ENCODE data around the gene ATG2B. TPM values are rescaled to one million over a fixed set of nuclear protein-coding genes. Genes with fewer than 3 reads are reported as not detected.

Gene ATG2B, protein sequence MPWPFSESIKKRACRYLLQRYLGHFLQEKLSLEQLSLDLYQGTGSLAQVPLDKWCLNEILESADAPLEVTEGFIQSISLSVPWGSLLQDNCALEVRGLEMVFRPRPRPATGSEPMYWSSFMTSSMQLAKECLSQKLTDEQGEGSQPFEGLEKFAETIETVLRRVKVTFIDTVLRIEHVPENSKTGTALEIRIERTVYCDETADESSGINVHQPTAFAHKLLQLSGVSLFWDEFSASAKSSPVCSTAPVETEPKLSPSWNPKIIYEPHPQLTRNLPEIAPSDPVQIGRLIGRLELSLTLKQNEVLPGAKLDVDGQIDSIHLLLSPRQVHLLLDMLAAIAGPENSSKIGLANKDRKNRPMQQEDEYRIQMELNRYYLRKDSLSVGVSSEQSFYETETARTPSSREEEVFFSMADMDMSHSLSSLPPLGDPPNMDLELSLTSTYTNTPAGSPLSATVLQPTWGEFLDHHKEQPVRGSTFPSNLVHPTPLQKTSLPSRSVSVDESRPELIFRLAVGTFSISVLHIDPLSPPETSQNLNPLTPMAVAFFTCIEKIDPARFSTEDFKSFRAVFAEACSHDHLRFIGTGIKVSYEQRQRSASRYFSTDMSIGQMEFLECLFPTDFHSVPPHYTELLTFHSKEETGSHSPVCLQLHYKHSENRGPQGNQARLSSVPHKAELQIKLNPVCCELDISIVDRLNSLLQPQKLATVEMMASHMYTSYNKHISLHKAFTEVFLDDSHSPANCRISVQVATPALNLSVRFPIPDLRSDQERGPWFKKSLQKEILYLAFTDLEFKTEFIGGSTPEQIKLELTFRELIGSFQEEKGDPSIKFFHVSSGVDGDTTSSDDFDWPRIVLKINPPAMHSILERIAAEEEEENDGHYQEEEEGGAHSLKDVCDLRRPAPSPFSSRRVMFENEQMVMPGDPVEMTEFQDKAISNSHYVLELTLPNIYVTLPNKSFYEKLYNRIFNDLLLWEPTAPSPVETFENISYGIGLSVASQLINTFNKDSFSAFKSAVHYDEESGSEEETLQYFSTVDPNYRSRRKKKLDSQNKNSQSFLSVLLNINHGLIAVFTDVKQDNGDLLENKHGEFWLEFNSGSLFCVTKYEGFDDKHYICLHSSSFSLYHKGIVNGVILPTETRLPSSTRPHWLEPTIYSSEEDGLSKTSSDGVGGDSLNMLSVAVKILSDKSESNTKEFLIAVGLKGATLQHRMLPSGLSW (N-terminal part only)
- 47.8 TPM for polyA plus RNA-seq (ENCODE audit: insufficient read length)
- long read RNA-seq, donor 1, result 0 reads
- long read RNA-seq, donor 2, result 0 reads
- long read RNA-seq, donor 3, result 0 reads
- long read RNA-seq, donor 4, result 0 reads
- long read RNA-seq, donor 5, result 0 reads
- long read RNA-seq, donor 6, result 0 reads
- long read RNA-seq, donor 7, result 0 reads
- long read RNA-seq, donor 8, result 0 reads

DNA sequence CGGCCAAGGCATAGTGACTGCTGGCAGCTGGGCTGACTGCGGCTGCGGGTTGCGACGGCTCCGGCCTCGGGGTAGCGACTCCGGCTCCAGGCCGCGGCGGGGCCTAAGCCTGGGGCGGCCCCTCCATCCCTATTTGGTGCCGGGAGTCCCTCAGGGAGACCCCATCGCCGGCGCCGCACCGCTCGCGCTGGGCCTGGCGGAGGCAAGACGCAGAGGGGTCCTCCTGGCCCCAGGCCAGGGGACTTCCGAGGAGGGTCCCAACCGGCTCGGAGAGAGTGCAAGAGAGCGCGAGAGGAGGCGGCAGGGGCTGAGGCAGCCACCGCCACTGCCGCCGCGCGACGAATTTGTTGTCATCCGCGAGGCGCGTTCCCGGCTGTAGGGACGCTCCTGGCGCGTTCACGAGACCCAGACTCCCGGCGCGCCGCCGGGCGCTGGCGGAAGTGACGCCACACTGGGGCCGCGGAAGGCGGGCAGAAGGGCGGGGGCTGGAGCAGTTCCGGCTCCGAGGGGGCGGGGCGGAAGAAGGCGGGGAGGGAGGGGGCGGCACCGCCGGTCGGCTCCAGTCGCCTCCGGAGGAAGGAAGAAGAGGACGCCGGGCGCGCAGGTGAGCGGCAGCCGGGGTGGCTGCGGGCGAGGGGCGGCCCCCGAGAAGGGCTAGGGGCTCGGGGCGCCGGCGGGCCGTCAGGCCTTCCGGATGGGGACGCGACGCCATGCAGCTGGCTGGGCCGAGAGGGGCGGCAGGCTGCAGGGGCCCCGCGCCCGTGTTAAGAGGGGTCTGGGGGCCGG lies at the start of gene ATG2B, which contains the start of gene GSKIP:
Gene ATG2B (minus strand): TSS at position 377 of the 786 bp plus-strand sequence. CDS start 365 bp downstream, at position 12.
Gene GSKIP (plus strand): TSS at position 562 of the 786 bp plus-strand sequence. CDS start 18,722 bp downstream, outside the sequence.
- peak; percentile 93 for DNase-seq

- DNase-seq, result no peak
These were observed 47.0 kb upstream of the ATG2B start for GRCh38 chr14:96410119-96410518.

GRCh38 chr14:96409701-96410100 lies 46.6 kb upstream of the ATG2B start:
- DNase-seq, result no peak

DNA sequence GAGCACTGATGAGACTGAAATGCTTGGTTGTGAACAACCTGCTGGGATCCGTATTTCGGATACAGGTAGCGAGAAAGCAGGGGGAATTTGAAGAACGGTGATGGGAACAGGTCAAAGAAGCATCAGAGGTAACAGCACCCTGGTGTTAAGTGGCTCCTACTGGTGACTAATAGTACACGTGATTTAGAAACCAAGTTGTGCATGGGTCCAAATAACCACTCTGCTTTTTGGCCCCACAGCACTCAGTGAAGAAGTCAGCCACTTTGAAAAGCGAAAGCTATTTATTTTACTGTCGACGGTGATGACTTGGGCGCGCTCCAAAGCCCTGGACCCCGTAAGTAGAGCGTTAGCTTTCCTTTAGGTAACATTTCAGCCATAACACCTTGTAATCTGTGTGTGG lies 45.5 kb upstream of the ATG2B start:
- no peak for DNase-seq

DNA sequence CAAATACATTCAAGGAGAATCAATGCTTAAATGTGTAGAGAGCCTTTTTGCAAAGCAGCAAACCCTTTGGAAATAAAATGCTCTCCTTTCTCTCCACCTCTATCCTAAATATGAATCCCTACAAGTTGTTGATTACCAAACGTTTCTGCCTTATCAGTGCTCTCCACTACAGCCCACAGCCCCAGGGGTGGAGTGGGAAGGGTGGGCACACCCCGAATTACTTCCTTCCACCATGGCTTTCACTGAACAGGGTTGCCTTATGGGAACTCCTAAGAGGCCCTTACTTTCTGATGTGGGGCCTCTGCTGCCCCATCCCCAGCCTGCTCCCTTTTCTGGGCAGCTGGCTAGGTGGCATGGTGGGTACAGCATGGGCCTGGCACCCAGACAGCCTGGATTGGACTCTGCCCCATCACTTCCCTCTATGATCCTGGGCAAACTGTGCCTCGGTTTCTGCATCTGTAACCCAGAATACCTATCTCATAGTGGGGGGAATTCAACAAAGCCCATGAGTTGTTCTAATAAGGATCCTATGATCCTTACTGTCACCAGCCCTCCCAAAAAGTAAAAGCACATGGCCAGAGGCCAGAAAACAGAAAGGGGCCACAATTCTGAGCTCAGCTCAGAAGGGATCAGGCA lies 44.9 kb upstream of the ATG2B start:
- DNase-seq, result no peak

DNA sequence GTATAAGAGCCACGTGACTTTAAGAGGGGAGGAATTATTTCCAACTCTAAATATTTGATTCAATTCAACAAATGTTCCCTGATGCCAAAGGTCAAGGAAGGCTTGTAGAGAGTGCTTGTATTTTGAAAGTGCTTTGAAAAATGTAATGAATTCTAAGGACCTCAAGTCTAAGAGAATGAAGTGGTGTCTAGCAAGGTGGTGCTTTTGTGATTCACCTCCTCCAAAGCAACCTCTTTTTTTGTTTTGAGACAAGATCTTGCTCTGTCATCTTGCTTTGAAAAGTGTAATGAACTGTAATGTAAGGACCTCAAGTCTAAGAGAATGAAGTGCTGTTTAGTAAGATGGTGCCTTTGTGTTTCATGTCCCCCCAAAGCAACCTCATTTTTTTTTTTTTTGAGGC lies 42.5 kb upstream of the ATG2B start:
- no peak for DNase-seq

DNA sequence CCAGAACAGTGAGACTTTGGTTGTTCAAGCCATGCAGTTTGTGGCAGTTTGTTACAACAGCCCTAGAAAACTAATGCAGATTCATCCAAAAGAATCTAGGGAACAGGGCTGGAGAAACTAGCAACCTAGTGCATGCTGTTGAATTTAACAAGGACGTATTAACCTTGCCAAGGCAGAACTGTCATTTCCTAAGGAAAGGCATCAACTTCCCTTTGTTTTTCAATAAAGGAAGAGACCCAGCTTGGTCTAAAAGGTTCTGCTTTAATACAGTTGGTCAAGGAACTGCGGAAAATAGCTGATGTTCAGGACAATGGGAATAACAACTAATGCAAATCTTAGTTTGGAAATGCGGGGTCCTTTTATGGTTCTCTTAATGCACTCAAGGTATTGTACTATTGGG lies 40.3 kb upstream of the ATG2B start:
- no peak for DNase-seq

- DNase-seq, result no peak
These were observed 37.4 kb upstream of the ATG2B start for GRCh38 chr14:96400495-96400894.

DNA sequence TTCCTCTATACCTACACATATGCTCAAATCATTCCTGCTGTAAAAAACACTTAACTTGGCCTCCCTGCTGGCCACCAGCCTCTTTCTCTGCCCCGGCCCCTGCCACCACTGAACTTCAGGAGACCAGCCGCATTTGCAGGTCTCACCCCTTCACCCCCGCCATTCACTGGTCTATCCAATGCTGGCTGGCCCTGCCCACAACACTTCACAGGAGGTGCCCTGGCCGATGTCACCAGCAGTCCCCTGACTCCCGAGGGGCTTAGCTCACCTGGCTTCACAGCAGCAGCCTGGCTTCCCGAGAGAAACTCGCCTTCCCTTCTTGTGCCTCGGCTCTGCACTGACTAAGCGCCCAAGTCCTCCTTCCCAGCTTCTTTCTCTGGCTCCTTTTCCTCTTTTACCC lies 36.3 kb upstream of the ATG2B start:
- DNase-seq, result no peak

DNA sequence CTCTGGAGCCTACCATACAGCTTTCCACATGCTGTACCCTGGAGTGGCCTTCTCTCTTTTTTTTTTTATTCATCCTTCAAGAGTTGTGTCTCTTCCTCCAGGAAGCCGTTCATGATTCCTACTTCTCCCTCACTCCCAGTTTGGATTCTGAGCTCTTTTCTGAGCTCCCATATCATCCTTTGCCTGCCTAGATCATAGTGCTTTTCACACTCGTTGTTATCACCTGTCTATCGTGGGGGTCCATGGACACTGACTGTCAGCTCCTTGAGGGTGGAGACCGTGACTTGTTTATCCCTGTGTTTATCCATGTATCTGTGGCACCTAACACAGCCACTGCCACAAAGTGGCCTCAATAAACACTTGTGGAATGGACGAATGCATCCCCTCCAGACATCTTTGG lies 35.8 kb upstream of the ATG2B start:
- no peak for DNase-seq

- no peak for DNase-seq
These were observed 35.3 kb upstream of the ATG2B start for GRCh38 chr14:96398432-96398831.

DNA sequence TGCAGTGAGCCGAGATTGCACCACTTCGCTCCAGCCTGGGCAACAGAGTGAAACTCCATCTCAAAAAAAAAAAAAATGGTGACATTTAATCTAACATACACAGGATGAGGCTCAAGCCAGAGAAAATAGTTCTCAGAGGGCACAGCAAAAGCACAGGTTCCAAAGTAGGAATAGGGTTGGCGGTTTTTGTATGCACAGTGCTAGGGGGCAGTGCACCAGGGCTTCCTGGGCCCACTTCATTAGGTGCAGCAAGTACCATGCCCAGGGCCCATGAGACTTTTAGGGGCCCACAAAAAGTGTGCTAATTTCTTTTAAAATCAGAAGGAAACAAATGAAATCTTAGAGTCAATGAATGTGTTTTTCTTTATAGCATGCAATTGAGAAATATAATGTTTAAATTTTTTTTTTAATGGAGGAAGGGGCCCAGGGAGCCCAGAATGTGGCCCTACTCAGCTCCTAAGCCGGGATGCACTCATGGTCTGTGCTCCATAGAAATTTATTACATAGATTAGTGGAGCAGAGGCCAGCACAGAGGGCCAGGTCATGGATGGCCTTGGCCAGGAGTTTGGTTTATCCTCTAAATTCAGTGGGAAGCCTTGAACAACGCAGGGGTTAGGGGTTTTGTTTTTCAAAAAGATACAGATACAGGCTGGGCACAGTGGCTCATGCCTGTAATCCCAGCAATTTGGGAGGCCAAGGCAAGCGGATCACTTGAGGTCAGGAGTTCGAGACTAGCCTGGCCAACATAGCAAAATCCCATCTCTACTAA lies 31.1 kb upstream of the ATG2B start:
- no peak for DNase-seq

DNA sequence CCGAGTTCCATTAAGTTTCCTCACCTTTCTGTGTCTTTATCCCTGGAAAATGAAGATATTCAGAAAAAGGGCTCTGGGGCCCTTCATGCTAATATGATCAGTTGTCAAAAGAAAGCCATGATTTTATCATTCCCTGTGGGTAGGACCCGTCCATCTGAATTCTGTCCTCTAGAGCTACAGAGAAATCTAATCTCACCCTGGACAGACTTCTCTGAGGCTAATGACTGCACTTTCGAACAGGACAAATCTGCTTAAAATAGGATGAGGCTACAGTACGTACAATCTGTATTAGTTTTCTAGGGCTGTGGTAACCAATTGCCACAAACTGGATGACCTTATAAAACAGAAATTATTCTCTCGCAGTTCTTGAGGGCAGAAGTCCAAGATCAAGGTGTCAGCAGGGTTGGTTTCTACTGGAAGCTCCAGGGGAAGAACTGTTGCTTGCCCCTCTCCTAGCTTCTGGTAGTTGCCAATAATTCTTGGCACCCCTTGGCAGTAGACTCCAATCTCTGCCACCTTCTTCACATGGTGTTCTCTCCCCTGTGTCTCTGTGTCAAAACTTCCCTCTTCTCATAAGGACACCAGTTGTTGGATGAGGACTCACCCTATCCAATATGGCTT lies 30.0 kb upstream of the ATG2B start:
- DNase-seq, result no peak

DNA sequence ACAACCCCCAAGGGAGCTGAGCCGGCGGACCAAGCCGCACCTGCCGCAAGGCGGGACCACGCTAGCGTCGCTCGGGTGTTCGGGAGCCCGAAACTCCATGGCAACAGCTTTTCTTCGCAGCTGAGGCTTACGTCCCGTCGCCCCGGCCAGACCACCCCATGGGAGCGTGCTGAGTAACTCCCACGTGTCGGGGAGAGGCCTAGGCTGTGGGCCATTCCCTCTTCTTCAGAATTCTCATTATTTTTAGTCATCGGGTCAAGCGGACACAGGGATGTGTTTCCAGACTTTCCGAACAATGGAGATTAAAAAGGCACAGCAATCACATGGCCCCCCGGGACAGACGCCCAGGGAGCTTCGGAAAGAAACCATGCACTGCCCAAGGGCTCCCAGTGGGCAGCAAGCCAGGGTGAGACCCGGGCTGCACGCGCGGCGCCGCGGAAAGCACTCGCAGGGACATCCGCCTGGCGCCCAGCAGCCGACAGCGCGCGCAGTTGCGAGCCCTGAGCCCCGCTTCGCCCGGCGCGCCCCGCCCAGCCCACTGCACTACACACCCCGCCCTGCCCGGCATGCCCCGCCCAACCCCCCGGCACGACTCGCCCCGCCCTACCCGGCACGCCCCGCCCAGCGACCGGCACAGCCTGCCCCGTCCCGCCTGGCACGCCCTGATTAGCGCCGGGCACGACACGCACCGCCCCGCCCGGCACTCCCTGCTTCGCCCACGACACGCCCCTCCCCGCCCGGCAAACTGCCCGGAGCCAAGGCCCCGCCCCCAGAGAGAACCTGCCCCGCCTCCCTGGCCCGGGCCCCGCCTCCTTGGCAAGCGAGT lies 28.4 kb upstream of the ATG2B start:
- DNase-seq, result peak; percentile 92

DNA sequence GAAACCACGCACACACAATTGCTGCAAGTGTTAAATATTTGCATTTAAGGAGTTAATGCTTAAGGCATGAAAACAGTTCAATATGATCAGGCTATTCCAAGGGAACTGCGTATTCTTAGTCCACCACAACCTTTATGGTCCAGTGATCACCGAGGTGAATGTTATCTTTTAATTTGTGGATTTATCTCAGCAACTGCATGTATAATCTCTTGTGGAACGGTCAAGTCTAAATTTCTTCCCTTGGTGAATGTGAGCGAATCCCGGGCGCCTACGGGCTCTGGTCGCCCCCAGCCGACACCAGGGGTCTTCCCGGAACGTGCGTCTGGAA lies 27.8 kb upstream of the ATG2B start:
- DNase-seq, result no peak

GRCh38 chr14:96385385-96385784 lies 22.2 kb upstream of the ATG2B start:
- DNase-seq, result no peak

DNA sequence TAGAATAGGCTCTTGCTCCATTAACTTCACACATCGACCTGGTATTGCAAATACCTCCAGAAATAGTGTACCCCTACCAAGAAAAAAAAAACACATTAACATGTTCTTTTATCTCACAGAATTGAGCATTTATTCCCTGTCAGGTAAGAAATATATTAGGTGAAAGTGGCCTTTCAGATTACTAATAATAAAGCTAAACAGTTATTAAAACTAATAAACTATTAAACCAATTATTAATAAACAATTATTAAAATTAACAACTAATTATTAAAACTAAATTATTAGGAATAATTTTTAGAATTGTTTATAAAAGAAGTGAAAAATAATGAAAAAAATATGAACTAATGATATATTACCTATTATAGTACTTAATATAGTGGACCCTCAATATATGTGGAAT lies 21.6 kb upstream of the ATG2B start:
- DNase-seq, result no peak

- no peak for DNase-seq
These were observed 20.9 kb upstream of the ATG2B start for GRCh38 chr14:96384053-96384452.

- no peak for DNase-seq
These were observed 20.3 kb upstream of the ATG2B start for GRCh38 chr14:96383445-96383844.

Data from left kidney (tissue), 8 donors.